HEK293 (cell line): ENCODE results near the gene CEP170B.

Experiments used
- ATF2 ChIP-seq: fragments of 450-650 bp; formaldehyde crosslinking; IDR thresholded peaks from 2 replicates; pipeline ENCODE4 v1.5.1; 2016; ENCODE audit warnings: missing biosample characterization, missing genetic modification characterization, low read depth
- CTCF ChIP-seq: fragments of 450-650 bp; formaldehyde crosslinking; IDR thresholded peaks from 2 replicates; pipeline ENCODE4 v1.5.1; 2016; ENCODE audit warnings: missing biosample characterization, missing genetic modification characterization
- OSR2 ChIP-seq: fragments of 450-650 bp; formaldehyde crosslinking; IDR thresholded peaks from 2 replicates; pipeline ENCODE4 v1.5.1; 2016; ENCODE audit warnings: missing biosample characterization, missing genetic modification characterization
- PRDM10 ChIP-seq: fragments of 450-650 bp; formaldehyde crosslinking; IDR thresholded peaks from 2 replicates; pipeline ENCODE4 v1.5.1; 2016; ENCODE audit warnings: missing biosample characterization, missing genetic modification characterization
- SALL2 ChIP-seq: fragments of 450-650 bp; formaldehyde crosslinking; IDR thresholded peaks from 2 replicates; pipeline ENCODE4 v1.5.0; 2017; ENCODE audit warnings: missing biosample characterization, mild to moderate bottlenecking, missing genetic modification characterization, borderline replicate concordance
- ZBTB20 ChIP-seq: fragments of 450-650 bp; formaldehyde crosslinking; IDR thresholded peaks from 2 replicates; pipeline ENCODE4 v1.5.1; 2016; ENCODE audit warnings: missing biosample characterization, missing genetic modification characterization
- ZBTB26 ChIP-seq: fragments of 450-650 bp; formaldehyde crosslinking; optimal IDR thresholded peaks from 2 replicates; pipeline ENCODE3; 2016; ENCODE audit warnings: missing biosample characterization, mild to moderate bottlenecking, missing genetic modification characterization
- ZNF114 ChIP-seq: fragments of 450-650 bp; formaldehyde crosslinking; IDR thresholded peaks from 2 replicates; pipeline ENCODE4 v1.5.0; 2017; ENCODE audit warnings: missing biosample characterization, missing genetic modification characterization
- ZNF350 ChIP-seq: fragments of 450-650 bp; formaldehyde crosslinking; IDR thresholded peaks from 2 replicates; pipeline ENCODE4 v1.5.0; 2017; ENCODE audit warnings: missing biosample characterization, mild to moderate bottlenecking, missing genetic modification characterization
- ZNF621 ChIP-seq: fragments of 450-650 bp; formaldehyde crosslinking; IDR thresholded peaks from 2 replicates; pipeline ENCODE4 v1.5.1; 2017; ENCODE audit warnings: missing biosample characterization, missing genetic modification characterization
- ZNF623 ChIP-seq: fragments of 450-650 bp; formaldehyde crosslinking; IDR thresholded peaks from 2 replicates; pipeline ENCODE4 v1.5.1; 2016; ENCODE audit warnings: missing biosample characterization, missing genetic modification characterization
- ZNF654 ChIP-seq: fragments of 450-650 bp; formaldehyde crosslinking; IDR thresholded peaks from 2 replicates; pipeline ENCODE4 v1.5.1; 2016; ENCODE audit warnings: low read depth, missing biosample characterization, missing genetic modification characterization
- ZNF704 ChIP-seq: fragments of 450-650 bp; formaldehyde crosslinking; IDR thresholded peaks from 2 replicates; pipeline ENCODE4 v1.5.1; 2016; ENCODE audit warnings: missing biosample characterization, missing genetic modification characterization
- ZNF843 ChIP-seq: fragments of 450-650 bp; formaldehyde crosslinking; IDR thresholded peaks from 2 replicates; pipeline ENCODE4 v1.5.1; 2016; ENCODE audit warnings: missing biosample characterization, missing genetic modification characterization

- TF ChIP-seq ZBTB20 (tag by site-specific recombination) (no peak), ZNF843 (tag by site-specific recombination) (no peak), CTCF (tag by site-specific recombination) (no peak), ZBTB26 (no peak), ZNF623 (tag by site-specific recombination) (no peak), PRDM10 (tag by site-specific recombination) (no peak), ZNF114 (tag by site-specific recombination) (no peak), ATF2 (tag by site-specific recombination) (no peak), ZNF621 (tag by site-specific recombination) (no peak), ZNF350 (no peak), ZNF704 (tag by site-specific recombination) (no peak), ZNF654 (tag by site-specific recombination) (no peak), OSR2 (tag by site-specific recombination) (no peak), SALL2 (tag by site-specific recombination) (no peak)
These were observed 18.8 kb downstream of the CEP170B start for GRCh38 chr14:104883681-104884361.
